Hippocampal formation (tissue), 2 donors: ENCODE data around the gene MAN1C1.
"Not testable (repeated sequence)": the region's sequence is repeated elsewhere in the genome, so short reads cannot be mapped to it uniquely, and the experiment has no call there.

Source experiments
- DNase-seq, 2 donors: peaks; one replicate each; lab custom pipeline; 2025; lab: John Stamatoyannopoulos, UW

MAN1C1 gene

DNA sequence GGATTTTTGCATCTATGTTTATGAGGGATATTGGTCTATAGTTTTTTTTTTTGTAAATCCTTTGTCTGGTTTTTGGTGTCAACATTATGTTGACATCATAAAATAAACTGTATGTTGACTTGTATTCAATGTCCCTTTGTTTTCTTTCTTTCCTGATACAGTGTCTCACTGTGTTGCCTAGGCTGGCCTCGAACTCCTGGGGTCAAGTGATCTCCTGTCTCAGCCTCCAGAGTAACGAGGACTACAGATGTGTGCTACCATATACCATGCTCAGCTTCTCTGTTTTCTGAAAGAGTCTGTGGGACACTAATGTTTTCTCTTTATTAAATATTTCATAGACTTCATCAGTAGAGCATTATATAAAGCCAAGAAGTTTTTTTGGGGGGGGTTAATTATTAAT is 18.3 kb downstream of the MAN1C1 start:
- DNase-seq: no peak

DNA sequence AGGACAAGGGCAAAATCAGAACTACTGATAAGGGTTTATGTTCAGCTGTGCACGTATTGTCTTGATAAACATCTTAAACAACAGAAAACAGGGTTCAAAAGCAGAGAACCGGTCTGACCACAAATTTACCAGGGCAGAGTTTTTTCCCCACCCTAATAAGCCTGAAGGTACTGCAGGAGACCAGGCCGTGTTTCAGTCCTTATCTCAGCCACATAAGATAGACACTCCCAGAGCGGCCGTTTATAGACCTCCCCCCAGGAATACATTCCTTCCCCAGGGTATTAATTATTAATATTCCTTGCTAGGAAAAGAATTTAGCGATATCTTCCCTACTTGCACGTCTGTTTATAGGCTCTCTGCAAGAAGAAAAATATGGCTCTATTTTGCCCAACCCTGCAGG is 19.6 kb downstream of the MAN1C1 start:
- DNase-seq: not testable (repeated sequence)

DNA sequence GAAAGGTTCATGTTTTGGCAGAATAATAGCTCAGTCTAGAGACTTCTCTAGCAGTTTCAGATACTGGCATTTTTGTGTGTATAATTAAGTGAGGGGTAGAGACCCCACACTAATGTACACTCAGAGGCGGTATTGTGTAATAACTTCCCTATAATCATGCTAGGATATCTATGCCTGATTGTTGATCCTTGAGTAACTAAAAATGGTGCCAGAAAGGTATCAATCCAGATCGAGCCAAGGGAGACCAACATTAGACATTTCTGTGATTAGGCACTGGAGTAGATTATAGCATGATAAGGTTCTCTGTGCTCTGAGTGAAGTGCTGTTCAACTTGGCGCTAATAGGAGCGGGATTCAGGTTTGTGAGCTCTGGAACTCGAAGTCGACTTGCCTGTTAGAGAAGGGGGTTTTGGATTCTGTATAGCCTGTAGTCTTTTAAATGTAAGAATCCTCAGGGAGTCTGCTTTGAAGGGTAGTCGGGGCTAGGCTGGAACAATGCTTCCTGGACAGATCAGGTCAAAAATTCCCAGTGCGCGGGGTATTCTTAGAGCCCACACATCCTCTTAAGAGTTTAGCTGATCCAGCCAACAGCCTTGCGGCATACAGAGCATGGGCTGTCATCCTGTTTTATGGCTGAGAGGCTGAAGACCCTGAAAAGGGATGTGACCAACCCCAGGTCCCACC is 24.2 kb downstream of the MAN1C1 start:
- DNase-seq: no peak

DNA sequence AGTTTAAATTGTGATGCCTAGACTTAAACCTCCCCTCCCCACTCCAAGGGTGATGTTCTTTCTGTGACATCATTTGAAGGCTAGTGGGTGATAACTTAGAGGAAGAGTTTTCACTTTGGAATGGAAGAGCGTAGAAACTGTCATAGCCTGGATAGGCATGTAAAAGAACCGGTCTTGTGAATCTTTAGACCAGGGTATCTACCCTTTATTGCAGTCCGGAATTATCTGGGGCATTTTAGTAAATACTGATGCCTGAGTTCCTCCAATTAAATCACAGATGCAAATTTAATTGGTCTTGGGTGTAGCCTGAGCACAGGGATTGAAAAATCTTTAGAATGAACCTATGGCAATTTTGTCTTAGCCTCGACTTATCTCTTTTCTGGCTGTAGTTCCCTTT is 24.7 kb downstream of the MAN1C1 start:
- DNase-seq: no peak

DNA sequence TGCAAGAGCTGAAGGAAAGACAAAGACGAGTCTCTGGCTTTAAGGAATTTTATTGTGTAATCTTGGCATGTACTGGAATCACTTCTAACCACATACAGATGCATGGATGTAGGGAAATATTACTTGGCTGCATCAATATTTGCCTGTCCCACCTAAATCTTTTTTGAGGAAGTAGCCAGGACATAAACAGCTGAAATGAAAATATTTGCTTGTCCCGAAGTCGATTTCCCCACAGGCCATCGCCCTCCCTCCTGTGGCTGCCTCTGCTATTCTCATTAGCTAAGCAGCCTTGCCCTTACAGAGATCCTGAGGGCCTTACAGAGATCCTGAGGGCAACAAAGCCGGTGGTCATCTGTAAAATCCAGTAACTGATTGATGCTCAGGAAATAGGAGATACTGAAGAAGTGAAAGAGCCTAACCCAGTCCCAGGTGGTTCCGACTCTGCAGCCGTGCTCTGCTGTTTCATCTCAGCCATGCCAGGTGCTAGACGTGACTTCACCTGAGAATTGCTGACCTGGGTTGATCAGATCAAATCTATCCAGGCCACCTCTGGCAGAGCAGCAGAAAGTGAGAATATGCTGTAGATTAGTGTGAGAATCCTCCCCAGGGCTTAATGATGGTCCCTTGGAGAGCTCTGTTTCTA is 25.5 kb downstream of the MAN1C1 start:
- DNase-seq: no peak

DNA sequence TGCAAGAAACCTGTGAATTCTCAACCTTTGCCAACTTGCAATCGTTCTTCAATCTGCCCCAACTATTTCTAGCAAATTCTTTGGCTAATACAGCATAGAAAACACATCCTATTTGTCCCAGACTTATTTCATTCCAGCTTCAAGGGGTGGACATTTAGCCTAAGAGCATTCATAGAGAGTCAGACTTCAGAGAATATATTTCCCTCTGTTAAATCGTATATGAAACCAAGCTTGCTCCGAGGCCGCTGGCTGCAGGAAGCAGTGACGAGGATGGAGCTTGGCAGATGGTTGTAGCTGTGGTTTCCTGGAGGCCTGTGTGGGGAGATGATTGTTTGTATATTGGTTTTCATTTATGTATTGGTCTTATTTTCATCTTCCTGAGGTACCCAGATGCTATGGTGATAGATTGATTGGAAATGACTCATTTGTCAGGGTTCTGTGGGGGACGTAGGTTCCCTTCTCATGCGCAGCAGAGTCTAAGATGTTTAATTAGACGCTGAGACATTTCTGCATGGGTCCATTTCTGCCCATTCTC is 26.1 kb downstream of the MAN1C1 start:
- DNase-seq: no peak

DNA sequence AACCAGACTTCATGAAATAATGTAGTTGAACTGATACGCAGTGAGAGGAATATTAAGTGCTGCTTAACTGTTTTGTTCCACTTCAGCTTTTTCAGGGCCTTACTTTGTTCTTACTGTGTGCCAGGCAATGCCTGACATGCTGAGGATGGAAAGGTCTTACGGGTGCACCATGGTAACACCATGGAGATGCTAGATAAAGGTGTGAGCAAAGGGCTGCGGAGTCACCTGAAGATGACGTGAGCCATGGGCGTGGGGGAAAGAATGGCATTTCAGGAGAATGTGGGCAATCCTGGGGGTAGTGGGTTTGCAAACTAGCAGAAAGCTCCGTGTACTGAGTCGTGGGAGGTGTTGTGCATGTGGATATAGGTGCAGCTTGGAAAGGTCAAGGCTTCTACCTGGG is 27.3 kb downstream of the MAN1C1 start:
- no peak for DNase-seq

DNA sequence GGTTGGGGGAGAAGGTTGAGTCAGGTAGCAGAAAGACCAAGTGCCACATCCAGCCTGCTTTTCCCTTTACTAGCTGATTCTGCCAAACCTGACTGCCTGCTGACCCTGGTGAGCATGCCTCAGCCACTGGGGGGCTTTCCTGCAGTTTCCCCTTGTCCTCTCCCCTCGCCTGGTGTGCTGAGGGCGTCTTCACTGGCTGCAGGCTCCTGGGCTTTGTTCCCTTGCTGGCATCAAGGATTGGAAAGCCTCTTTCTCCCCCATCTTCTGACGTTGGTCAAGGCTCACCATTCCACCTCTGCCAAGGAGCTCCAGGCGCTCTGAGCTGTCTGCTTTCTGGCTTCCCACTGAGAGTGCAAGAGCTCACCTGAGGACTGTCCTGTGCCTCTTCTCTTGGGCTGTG is 28.4 kb downstream of the MAN1C1 start:
- no peak for DNase-seq

DNA sequence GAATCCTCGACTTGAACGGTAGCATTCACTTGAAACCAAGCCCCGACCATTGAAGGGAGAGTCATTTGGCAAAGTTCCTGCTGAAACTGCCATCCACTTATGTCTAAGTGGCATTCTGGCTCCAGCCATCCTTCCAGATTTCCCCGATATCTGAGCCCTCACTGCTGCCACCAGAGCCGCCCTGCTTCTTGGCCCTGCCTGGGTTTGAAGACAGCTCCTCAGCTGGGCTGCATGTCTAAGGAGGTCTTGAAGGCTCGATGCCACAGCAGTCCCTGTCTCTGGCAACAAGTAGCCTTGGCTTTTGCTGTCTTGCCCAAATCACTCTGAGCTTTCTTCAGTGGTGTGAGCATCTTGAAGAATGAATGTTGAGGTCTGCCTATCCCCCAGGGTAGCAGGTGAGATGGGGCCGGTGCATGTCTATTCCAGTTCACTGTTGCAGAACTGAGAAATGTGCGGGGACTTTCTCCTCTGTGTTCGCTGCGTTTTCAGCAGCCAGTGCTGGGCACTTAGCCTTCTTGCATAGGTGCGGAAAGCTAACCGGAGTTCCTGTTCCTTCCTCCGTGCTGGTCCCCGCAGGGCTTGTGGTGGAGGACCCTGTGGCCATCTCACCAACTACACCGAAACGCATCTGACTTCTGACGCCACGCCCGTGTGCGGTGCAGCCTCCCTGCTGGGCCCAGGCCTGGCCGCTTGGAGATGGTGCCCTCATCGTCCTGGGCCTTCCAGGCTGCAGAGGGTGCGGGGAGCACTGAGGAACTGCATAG is 29.2 kb downstream of the MAN1C1 start:
- no peak for DNase-seq

DNA sequence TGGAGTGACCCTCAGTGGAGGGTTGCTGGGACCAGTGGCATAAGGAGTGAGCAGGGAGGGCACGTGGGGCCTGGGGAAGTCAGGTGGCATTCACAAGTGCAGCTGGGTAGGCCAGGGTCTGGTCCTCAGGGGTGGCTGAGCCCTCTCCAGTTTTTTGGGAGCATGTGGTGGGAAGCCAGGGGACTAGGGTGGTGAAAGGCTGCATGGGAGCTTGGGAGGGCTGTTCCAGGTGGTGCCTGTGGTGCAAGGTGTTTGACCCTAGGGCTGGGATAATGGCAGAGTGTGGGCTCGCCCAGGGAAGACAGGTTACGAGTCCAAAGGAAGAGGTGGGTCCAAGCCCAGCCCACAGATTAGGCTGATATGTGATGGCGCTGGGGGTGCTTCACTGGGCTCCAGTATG is 30.5 kb downstream of the MAN1C1 start:
- DNase-seq: no peak

DNA sequence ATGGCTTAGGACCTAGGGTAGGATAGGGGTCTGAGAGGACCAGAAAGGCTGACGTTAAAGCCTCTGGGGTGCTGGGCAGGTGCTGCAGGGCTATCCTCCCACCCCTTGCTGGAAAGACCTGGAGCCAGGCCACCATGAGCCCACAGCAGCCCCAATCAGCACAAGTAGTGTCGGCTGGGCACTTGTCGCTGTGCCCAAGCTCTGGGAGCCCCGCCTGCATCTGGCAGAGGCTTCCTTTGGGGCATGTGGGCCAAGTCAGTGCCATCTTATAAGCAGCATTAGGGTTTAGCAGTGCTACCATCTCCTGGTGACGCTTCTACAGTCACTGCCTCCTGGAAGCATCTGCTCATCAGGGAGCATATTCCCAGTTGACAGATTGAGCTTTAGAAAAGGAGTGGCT is 31.3 kb downstream of the MAN1C1 start:
- no peak for DNase-seq

DNA sequence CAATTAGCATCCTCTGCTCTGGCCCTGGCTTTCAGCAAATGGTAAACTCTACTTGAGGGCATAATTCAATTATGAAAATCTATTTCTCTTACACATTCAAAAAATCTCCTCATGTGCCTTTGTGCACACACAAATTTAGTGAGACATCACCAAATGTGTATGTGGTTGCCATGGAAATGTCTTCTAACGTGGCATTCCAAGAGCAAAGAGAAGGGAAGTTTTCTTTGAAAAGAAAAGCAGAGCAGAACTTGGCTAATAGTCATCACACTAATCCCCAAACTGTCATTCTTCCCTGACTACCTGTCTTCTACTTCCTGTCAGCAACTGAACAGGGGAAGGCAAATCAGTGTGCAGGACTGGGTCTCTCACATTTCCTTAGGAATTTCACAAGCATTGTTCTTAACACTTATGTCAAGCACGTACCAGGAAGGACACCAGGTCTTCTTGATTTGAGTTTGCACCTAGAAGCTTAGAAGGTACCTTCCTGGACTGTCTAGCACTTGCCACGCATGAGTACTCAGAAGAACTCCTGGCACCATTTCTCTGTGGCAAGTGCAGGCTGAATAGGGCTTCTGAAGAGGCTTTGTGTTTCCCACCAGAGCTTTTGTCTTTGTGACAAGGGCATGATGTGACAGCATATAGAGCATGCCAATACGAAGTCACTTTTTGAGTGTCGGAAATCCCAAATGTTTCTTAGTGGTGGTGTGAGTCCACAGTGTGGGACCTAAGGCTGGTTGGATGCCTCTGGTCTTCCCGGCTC is 32.3 kb downstream of the MAN1C1 start:
- DNase-seq: no peak

DNA sequence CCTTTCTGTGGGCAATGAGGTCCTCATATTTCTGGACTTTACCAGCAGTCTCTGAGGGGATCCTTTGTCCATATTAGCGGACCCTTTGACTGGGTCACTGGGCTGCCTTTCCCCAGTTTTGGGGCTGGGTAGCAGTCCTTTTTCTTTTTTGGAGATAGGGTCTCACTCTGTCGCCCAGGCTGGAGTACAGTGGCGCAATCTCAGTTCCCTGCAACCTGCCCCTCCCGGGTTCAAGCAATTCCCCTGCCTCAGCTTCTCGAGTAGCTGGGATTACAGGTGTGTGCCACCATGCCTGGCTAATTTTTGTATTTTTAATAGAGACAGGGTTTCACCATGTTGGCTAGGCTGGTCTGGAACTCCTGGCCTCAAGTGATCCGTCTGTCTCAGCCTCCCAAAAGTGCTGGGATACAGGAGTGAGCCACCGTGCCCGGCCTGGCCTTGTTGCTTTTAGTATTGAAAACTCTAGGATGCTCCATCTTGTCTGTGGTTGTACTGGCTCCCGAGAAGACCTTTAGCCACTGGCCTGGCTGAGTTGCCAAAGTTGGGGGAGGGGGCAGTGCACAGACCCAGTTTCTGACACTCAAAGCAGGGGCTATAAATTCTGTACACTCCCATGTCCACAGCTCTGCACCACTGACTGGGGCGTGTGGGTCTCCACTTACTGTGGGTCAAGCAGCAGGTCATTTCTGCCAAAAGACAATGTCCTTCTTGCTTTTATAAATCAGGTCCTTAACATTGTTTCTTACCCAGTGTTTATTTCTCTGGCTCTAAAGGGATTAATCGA is 33.1 kb downstream of the MAN1C1 start:
- no peak for DNase-seq

DNA sequence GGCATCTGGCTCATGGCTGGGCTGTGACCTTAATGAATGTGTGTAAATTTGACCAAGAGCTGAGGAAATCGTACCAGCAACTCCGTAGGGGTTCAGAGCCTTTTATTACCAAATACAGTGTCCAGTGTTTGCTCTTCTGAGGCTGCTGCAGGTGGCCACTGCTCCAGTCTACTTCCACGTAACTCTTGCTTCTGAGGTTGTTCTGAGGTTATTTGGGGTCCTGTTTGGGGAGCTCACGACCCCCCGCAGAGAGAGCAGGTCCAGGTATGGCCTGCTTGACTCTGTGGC is 33.6 kb downstream of the MAN1C1 start:
- DNase-seq: no peak

DNA sequence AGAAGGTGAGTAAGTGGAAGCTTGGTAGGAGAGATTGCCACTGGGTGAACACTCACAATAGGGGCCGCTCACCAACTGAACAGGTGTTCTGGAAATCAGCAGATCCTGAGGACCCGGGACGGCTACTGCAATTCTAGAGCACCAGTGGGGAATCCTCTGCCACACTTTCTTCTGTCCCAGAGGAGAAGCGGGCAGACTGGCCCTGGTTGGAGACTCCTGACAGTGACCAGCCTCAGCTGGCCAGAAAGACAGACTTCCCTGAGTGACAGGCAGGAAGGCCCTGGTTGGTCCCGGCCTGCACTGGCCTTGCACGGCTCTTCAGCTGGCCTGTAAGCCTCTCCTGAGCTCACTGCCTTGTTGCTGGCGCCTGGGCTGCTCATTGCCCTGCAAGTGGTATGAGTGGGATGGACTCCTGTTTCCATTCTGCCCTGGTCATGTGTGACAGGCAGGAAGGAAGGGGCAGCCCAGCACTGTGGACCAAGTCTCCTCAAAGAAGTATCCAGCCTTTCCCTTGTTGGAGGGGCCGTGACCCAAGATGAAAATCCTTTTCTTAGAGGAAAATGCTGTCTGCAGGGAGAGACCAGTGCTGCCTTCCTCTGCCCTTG is 34.5 kb downstream of the MAN1C1 start:
- no peak for DNase-seq

DNA sequence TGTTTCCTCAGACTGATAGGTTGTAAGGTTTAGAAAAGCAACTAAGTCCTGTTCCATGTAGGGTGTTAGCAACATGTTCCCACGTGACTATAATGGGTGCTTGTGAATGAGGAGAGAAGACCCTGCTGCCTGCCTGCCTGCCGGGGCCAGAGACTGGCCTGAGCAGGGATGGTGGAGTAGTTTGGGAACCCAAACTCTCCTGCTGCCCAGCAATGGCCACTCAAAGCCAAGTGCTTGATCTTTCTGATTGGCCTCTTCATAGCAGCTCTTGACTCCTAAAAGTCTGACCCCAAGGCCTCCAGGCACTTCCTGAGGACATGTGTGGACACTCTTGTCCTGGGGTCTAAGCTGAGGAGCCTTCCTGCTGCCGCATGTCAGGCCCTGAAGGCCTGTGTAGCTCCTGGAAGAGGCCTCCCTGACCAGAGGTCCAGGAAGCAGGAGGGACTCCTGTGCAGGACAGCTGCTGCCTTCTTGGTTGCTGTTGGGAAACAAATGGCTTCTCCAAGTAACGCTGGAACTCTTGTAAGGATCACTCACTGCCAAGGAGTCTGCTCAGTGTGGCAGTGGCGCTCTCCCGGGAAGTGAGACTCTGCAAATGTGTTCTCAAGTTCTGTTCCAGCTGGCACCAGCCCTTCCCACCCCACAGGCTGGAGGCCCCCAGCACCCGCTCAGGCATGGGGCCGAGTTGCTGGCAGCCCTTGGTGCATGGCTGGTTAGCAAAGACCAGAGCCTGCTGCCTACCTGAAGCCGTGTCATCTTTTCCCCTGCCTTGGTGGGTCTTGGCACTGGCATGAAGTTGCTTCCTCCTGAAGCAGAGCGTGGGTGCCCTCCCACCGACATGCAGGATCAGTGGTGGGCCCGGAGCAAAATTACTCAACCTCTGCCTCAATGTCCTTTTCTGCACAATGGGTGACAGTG is 35.5 kb downstream of the MAN1C1 start:
- peak in 1 of 2 donors; percentile 20 for DNase-seq

DNA sequence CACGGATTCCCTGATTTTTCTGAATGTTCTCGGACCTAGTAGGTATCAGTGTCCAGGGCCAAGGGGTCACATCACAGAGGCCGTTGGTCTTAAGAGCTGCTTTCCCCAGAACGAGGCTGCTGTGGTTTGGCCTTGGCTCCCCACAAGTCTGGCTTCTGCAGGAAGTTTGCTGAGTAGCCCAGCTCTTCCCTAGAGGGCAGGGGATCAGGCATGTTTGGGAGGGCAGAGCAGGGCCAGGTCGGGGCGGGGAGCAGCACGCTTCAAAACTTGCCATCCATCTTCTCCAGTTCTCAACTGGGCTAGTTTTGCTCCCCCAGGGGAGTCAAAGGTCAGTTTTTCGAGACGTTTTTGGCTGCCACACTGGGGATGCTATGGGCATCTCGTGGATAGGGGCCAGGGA is 37.0 kb downstream of the MAN1C1 start:
- no peak for DNase-seq

DNA sequence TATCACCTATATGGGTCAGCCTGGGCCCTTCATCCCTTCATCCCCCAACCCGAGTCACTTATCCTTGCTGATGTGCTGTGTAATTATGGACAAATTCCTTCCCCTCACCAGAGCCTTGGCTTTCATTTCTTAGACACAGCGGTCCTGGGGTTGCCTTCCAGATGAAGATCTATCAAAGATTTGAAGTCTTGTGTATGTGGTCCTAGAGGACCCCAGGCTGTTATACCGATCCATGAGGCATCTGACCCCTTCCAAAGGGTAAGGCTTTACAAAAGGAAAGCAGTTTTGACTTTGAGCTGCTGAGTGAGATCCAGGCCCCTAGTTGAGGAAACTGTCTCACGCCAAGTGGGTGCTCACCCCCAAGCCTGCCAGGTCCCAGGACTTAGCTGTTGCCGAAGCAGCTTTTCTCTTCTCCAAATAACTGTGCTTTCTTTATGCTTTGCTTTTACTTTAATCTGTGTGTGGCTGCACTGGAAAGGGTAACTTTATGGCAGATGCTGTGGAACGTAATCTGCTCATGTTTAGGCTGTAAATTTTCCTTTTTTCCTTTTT is 37.6 kb downstream of the MAN1C1 start:
- DNase-seq: no peak

DNA sequence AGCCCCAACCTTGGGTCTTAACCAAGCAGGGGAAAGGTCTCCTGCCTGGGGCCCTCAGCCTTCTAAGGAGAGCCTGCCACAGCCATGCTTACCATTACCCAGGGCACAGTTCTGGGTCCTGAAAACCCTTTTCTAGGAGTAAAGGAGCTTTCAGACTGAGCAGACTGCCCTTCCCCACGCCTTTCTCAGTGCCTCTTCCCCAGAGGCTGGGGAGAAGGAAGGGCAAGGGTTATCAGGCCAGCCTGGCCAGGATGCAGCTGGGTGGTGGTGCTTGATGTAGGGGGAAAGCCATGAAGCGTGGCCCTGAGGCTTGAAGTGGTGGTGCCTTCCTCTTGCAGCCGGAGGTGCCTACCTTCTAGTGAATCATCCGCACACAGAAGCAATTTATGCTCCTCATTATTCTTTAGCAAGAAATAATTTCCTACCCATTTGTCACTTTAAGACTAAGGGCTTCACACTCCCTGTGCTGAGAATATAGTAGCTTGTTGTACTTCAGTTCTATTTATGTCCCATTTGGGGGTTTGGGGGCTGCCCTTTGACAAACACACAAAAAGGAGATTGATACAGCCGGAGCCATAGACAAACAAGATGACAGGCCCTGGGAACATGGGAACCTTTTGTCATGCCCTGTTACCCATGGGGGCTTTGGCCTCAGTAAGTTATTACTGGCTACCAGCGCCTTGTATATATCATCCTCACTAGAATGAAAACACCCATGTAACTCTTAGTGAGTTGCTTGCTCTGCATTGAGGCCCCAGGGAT is 40.7 kb downstream of the MAN1C1 start:
- DNase-seq: no peak
